ENCODE data around the gene ZNF397.

DNA sequence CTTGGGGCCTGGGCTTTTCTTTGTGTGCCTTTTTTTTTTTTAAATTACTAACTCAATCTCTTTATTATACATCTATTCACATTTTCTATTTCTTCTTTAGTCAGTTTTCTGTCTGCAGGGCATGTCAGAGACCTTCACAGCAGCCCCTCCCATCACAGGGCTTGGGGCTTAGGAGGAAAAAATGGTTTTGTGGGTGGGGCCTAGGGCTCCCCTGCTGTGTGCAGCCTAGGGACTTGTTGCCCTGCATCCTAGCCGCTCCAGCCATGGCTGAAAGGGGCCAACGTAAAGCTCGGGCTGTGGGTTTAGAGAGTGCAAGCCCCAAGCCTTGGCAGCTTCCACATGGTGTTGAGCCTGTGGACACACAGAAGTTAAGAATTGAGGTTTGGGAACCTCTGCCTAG lies 35.4 kb downstream of the ZNF397 start:
- TF ChIP-seq POLR2A (IDR thresholded peaks at IDR 0.05; ENCODE audit: low read depth, low read length) (no peak), POLR2AphosphoS5 (IDR thresholded peaks at IDR 0.05; ENCODE audit: low read depth, low read length) (no peak), TAF1 (IDR thresholded peaks at IDR 0.05; ENCODE audit: borderline replicate concordance, low read depth, low read length) (no peak)
